IMR-90 (cell line): ENCODE measurements around the gene COL4A1. TPM values are rescaled to one million over a fixed set of nuclear protein-coding genes. Genes with fewer than 3 reads are reported as not detected.
A peak's percentile ranks its signal among the peaks of the same experiment; 100 is the strongest.

Source experiments
- ATAC-seq: fragments of 200-7000 bp; cut with Tn5 transposase; 2 replicates; pipeline ENCODE4 v1.9.1; 2020; ENCODE audit warnings: low read depth, mild to moderate bottlenecking, moderate library complexity
- BruUV-seq: library from RNA; stranded (reverse); fragments of 400-500 nt; replicated peaks from 2 replicates; lab custom pipeline; 2021; lab: Mats Ljungman, UMichigan
- CTCF ChIA-PET: fragments of 300-600 bp; formaldehyde crosslinking; extraction: SDS; loops from one replicate; lab custom pipeline; 2021; ENCODE audit warnings: antibody characterized with exemption; lab: Yijun Ruan, JAX
- POLR2A ChIA-PET: fragments of 300-600 bp; sonication (Branson Sonifier 250); formaldehyde crosslinking; loops from one replicate; lab custom pipeline; 2022; ENCODE audit warnings: antibody characterized with exemption; ENCODE audit not compliant: unreplicated experiment; lab: Charles Lee
- DNase-seq: peaks from one replicate; pipeline ENCODE4 v3.0.0; 2013
- H2AFZ ChIP-seq: replicated peaks from 2 replicates; pipeline ENCODE3; 2013; ENCODE audit warnings: low read length, mild to moderate bottlenecking; ENCODE audit not compliant: poor library complexity
- H2AK5ac ChIP-seq: 2 replicates; pipeline ENCODE4 v1.6.1; 2013; ENCODE audit warnings: low read depth, low read length, inconsistent platforms
- H2AK9ac ChIP-seq: replicated peaks from 2 replicates; pipeline ENCODE3; 2013; ENCODE audit warnings: mild to moderate bottlenecking, low read depth, low read length, moderate library complexity; ENCODE audit not compliant: poor library complexity
- H2BK120ac ChIP-seq: 2 replicates; pipeline ENCODE4 v1.6.1; 2013; ENCODE audit warnings: low read depth, low read length, inconsistent platforms
- H2BK15ac ChIP-seq: 3 replicates; pipeline ENCODE4 v1.6.1; 2013; ENCODE audit warnings: low read depth, low read length, inconsistent platforms
- H2BK20ac ChIP-seq: 2 replicates; pipeline ENCODE4 v1.6.1; 2013; ENCODE audit warnings: low read depth, mild to moderate bottlenecking, inconsistent platforms, low read length, moderate library complexity
- H2BK5ac ChIP-seq: 2 replicates; pipeline ENCODE4 v1.6.1; 2013; ENCODE audit warnings: mild to moderate bottlenecking, low read depth, low read length, inconsistent platforms; ENCODE audit not compliant: poor library complexity, severe bottlenecking
- H3K14ac ChIP-seq: replicated peaks from 2 replicates; pipeline ENCODE4 v1.6.1; 2013; ENCODE audit warnings: low read depth, low read length, inconsistent platforms
- H3K18ac ChIP-seq: 2 replicates; pipeline ENCODE4 v1.6.1; 2013; ENCODE audit warnings: low read depth, low read length, control low read depth
- H3K23ac ChIP-seq: 2 replicates; pipeline ENCODE4 v1.6.1; 2013; ENCODE audit warnings: low read depth, low read length, inconsistent platforms
- H3K27ac ChIP-seq: 2 replicates; pipeline ENCODE4 v1.5.1; 2013; ENCODE audit warnings: mild to moderate bottlenecking, control low read depth, low read length; ENCODE audit not compliant: insufficient read depth
- H3K27me3 ChIP-seq: 2 replicates; pipeline ENCODE4 v1.6.1; 2013; ENCODE audit warnings: low read length; ENCODE audit not compliant: control insufficient read depth, insufficient read depth
- H3K36me3 ChIP-seq: 2 replicates; pipeline ENCODE4 v1.6.1; 2013; ENCODE audit warnings: low read length, mixed read lengths; ENCODE audit not compliant: control insufficient read depth, insufficient read depth
- H3K4ac ChIP-seq: 2 replicates; pipeline ENCODE4 v1.6.1; 2013; ENCODE audit warnings: low read depth, low read length, inconsistent platforms
- H3K4me1 ChIP-seq: 2 replicates; pipeline ENCODE4 v1.6.1; 2013; ENCODE audit warnings: low read length, mixed read lengths; ENCODE audit not compliant: control insufficient read depth, insufficient read depth
- H3K4me2 ChIP-seq: 2 replicates; pipeline ENCODE4 v1.6.1; 2013; ENCODE audit warnings: low read depth, mild to moderate bottlenecking, control low read depth, low read length, moderate library complexity
- H3K4me3 ChIP-seq: 2 replicates; pipeline ENCODE4 v1.5.1; 2013; ENCODE audit warnings: low read depth, mild to moderate bottlenecking, control low read depth, low read length, moderate library complexity; ENCODE audit not compliant: insufficient read depth
- H3K56ac ChIP-seq: 2 replicates; pipeline ENCODE4 v1.6.1; 2013; ENCODE audit warnings: low read length, inconsistent platforms; ENCODE audit not compliant: insufficient read depth; ENCODE audit errors: extremely low read depth
- H3K79me1 ChIP-seq, 2 experiments: 2 replicates each; pipeline ENCODE4 v1.6.1; 2013; ENCODE audit warnings: low read length in 2 of 2, inconsistent platforms in 1 of 2, low read depth in 1 of 2
- H3K9ac ChIP-seq: 2 replicates; pipeline ENCODE4 v1.6.1; 2013; ENCODE audit warnings: low read depth, low read length, control low read depth
- H3K9me1 ChIP-seq: 2 replicates; pipeline ENCODE4 v1.6.1; 2013; ENCODE audit warnings: low read length, inconsistent platforms; ENCODE audit not compliant: insufficient read depth
- H3K9me3 ChIP-seq: 2 replicates; pipeline ENCODE4 v1.6.1; 2013; ENCODE audit warnings: low read length; ENCODE audit not compliant: control insufficient read depth, insufficient read depth
- H4K20me1 ChIP-seq: 2 replicates; pipeline ENCODE4 v1.6.1; 2013; ENCODE audit warnings: low read length, inconsistent platforms; ENCODE audit not compliant: insufficient read depth
- H4K5ac ChIP-seq: 2 replicates; pipeline ENCODE4 v1.6.1; 2013; ENCODE audit warnings: mild to moderate bottlenecking, low read depth, low read length, control low read depth
- H4K8ac ChIP-seq, 2 experiments: 2 replicates each; pipeline ENCODE4 v1.6.1; 2013; ENCODE audit warnings: low read depth in 2 of 2, low read length in 2 of 2, control low read depth in 1 of 2, inconsistent platforms in 1 of 2
- H4K91ac ChIP-seq: 2 replicates; pipeline ENCODE4 v1.6.1; 2013; ENCODE audit warnings: low read depth, low read length, inconsistent platforms; ENCODE audit not compliant: insufficient read depth
- BHLHE40 ChIP-seq: fragments of 150-350 bp; IDR thresholded peaks from 2 replicates; pipeline ENCODE4 v1.6.1; 2016; ENCODE audit warnings: mild to moderate bottlenecking, low read depth, low read length
- CEBPB ChIP-seq: IDR thresholded peaks from 2 replicates; pipeline ENCODE4 v1.6.1; 2012; ENCODE audit warnings: low read depth, low read length, improper control_type of control experiment
- CTCF ChIP-seq: conservative IDR thresholded peaks from 2 replicates; pipeline ENCODE4 v1.5.1; 2012; ENCODE audit warnings: mild to moderate bottlenecking, low read depth, low read length, improper control_type of control experiment
- ELK1 ChIP-seq: fragments of 150-350 bp; IDR thresholded peaks from 2 replicates; pipeline ENCODE4 v1.6.1; 2016; ENCODE audit warnings: low read depth, mild to moderate bottlenecking, low read length, moderate library complexity, borderline replicate concordance
- MAFK ChIP-seq: IDR thresholded peaks from 2 replicates; pipeline ENCODE4 v1.6.1; 2012; ENCODE audit warnings: low read depth, low read length, improper control_type of control experiment
- MAZ ChIP-seq: IDR thresholded peaks from 2 replicates; pipeline ENCODE4 v1.6.1; 2012; ENCODE audit warnings: low read depth, mild to moderate bottlenecking, low read length, improper control_type of control experiment, moderate library complexity, borderline replicate concordance
- RAD21 ChIP-seq: IDR thresholded peaks from 2 replicates; pipeline ENCODE4 v1.6.1; 2012; ENCODE audit warnings: low read length, improper control_type of control experiment
- RFX5 ChIP-seq: IDR thresholded peaks from 2 replicates; pipeline ENCODE4 v1.8.0; 2012; ENCODE audit warnings: low read depth, mild to moderate bottlenecking, low read length, moderate library complexity
- WGBS, 2 experiments: methylation state at CpG; one replicate each; pipeline versions ENCODE4 v1.1.5 to v1.1.7; 2013; ENCODE audit warnings: missing lambda C conversion rate in 2 of 2; ENCODE audit not compliant: insufficient read length in 1 of 2; ENCODE audit errors: extremely low coverage in 2 of 2; 5-methylcytosine and 5-hydroxymethylcytosine counted together
- dilution Hi-C: fragments of 300-500 bp; cut with HindIII; formaldehyde crosslinking; loops from one replicate; pipeline ENCODE4 v1.14.3; 2018; ENCODE audit warnings: low sequenced_read_pairs; ENCODE audit not compliant: unreplicated experiment
- in situ Hi-C: fragments of 300-500 bp; cut with MboI; formaldehyde crosslinking; loops from 3 replicates; pipeline ENCODE4 v1.14.3; 2019; ENCODE audit warnings: low sequenced_read_pairs, inconsistent platforms, mixed read lengths
- intact Hi-C: fragments of 100-400 bp; cut with micrococcal nuclease; formaldehyde crosslinking; loops from 2 replicates; pipeline ENCODE4 v1.10.0; 2022
- polyA plus RNA-seq, 3 experiments: library from polyadenylated mRNA; depleted of rRNA; stranded (reverse); fragments of >200 nt; gene quantifications; 2 replicates each; pipeline ENCODE4 v1.2.3, GENCODE V29; 2012; ENCODE audit warnings: low replicate concordance in 1 of 3
- total RNA-seq: library from RNA; depleted of rRNA; stranded (reverse); fragments of >200 nt; gene quantifications from 2 replicates; pipeline ENCODE4 v1.2.3, GENCODE V29; 2012

Gene COL4A1
- total and polyA plus RNA-seq, 2 of the 4 experiments (the other 2 are of a cell fraction), result 230 to 337 TPM

DNA sequence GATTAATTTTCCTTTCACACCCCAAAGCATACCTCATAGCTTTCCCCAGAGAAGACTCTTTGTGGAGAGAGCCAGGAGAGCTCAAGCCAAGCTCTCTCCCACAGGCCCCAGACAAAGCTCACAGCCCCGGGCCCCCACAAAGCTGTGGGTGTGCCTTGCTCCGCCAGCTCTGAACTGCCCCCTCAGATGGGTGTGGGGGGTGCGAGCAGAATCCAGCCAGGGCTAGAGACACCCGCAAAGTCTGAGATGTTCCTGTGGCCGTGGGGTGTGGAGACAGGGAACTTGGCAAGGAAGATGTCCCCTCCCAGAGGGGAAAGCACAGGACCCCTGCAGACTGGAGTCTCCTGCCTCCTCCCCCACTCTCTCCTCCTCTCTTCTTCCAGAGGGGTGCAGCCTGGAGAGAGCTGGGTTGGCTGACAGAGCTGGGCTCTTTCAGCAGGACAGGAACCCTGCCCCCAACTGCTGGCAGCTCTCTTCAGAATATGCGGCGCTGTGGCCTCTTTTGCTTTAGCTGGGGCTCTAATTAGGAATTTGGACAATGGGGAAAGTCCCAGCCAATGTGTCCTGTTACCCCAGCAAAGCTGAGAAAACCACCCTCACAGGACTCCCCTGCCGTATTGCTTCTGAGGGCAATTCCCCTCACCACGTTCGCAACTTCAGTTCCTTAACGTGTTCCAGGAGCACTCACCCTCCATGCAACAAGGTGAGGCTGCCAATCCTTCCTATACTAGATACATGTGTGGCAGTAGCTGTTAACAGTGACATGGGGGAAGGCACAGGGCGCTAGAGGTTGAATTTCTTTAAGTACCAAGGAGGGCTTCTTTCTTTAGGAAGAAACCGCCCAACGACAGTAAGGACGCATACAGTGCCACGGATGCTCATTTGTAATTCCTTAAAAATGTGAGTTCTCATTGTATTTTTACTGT, 170.0 kb downstream of the COL4A1 start (continued):
- no peak for TF ChIP-seq MAZ
- no peak for TF ChIP-seq RFX5

GRCh38 chr13:110135977-110136597, 170.9 kb downstream of the COL4A1 start:
- peak overlapping the region; percentile 66 for H2AK9ac ChIP-seq
- peaks cover 5% of the 10 kb centered on the region for H3K4me1 ChIP-seq
- H3K14ac ChIP-seq, result peak overlapping the region; percentile 75; the same call in 1 of the 2 replicates
- H2BK120ac ChIP-seq, result no peak overlapping the region
- no peak overlapping the region; the same call in 1 of the 2 replicates for H2AK5ac ChIP-seq
- in situ Hi-C loops (no loop called here), dilution Hi-C loops (no loop called here), intact Hi-C loops (no loop called here)
- WGBS, 2 experiments, result no CpG with 5 or more reads among the region's 5 CpGs
- no peak overlapping the region for H2BK15ac ChIP-seq
- BruUV-seq, result no TSS peak
- H3K4me2 ChIP-seq, result no peak overlapping the region
- 0 out of 2 replicates have a peak overlapping the region, but pooled peaks have one; percentile 44 for H2BK20ac ChIP-seq
- H2AFZ ChIP-seq, result no peak overlapping the region
- no peaks in the 10 kb centered on the region; the same call in none of the 2 replicates for H3K9me1 ChIP-seq
- H3K9me3 ChIP-seq, result no peaks in the 10 kb centered on the region
- no peak overlapping the region for H3K4ac ChIP-seq
- H4K5ac ChIP-seq, result no peak overlapping the region
- H4K8ac ChIP-seq, result no peak overlapping the region
- H3K27me3 ChIP-seq, result no peaks in the 10 kb centered on the region
- CTCF ChIA-PET, result interaction anchor here (1.1 kb wide), 1 partner anchor 13 kb away, joined by 4 read pairs; no protein-coding TSS in a partner anchor
- no peak for TF ChIP-seq CTCF
- no peak for TF ChIP-seq CEBPB
- TF ChIP-seq BHLHE40, result no peak
- TF ChIP-seq RAD21, result no peak
- no peak for TF ChIP-seq ELK1
- TF ChIP-seq MAFK, result no peak
- POLR2A ChIA-PET, result no interaction called here
- no peaks in the 10 kb centered on the region for H3K36me3 ChIP-seq
- H3K9ac ChIP-seq, result no peak overlapping the region
- no peak for ATAC-seq
- no peak overlapping the region for H3K27ac ChIP-seq
- H2BK5ac ChIP-seq, result no peak overlapping the region
- peaks cover 4% of the 10 kb centered on the region for H4K20me1 ChIP-seq
- no peak overlapping the region for H3K18ac ChIP-seq
- H3K79me1 ChIP-seq, result no peaks in the 10 kb centered on the region
- no peak overlapping the region; the same call in 1 of the 2 replicates for H3K56ac ChIP-seq
- no peak overlapping the region for H3K23ac ChIP-seq
- no peak overlapping the region for H4K91ac ChIP-seq
- DNase-seq, result no peak
- no peak overlapping the region for H3K4me3 ChIP-seq
